H1 (cell line): ENCODE data around the gene DCAF8L2. TPM values are rescaled to one million over a fixed set of nuclear protein-coding genes. Genes with fewer than 3 reads are reported as not detected.
A peak's percentile ranks its signal among the peaks of the same experiment; 100 is the strongest.
"Not testable (repeated sequence)": the region's sequence is repeated elsewhere in the genome, so short reads cannot be mapped to it uniquely, and the experiment has no call there.

Experiments
- CTCF ChIA-PET: fragments of 300-600 bp; sonication (Branson Sonifier 250); formaldehyde crosslinking; loops from one replicate; lab custom pipeline; 2021; ENCODE audit not compliant: partially characterized antibody; lab: Charles Lee
- POLR2A ChIA-PET: fragments of 300-600 bp; sonication (Branson Sonifier 250); formaldehyde crosslinking; loops from one replicate; lab custom pipeline; 2021; ENCODE audit warnings: inconsistent platforms; ENCODE audit not compliant: partially characterized antibody; lab: Charles Lee
- DNase-seq, 2 experiments: peaks; one replicate each; pipeline versions ENCODE4 v3.0.0 to v3.0.0-alpha.2; 2010 to 2022; ENCODE audit warnings: low spot score in 2 of 2, low read depth in 1 of 2, mixed read lengths in 1 of 2
- FAIRE-seq: peaks from 2 replicates; lab custom pipeline; 2011; peaks lifted over from hg19 to GRCh38; lab: Jason Lieb, UNC
- H2AFZ ChIP-seq: 2 replicates; pipeline ENCODE4 v1.8.1; 2012; ENCODE audit warnings: low read length, inconsistent platforms
- H2AK5ac ChIP-seq: 2 replicates; pipeline ENCODE4 v1.6.1; 2013; ENCODE audit warnings: low read depth, low read length
- H2BK120ac ChIP-seq: replicated peaks from 2 replicates; pipeline ENCODE3; 2013; ENCODE audit warnings: low read depth, low read length, inconsistent platforms
- H2BK12ac ChIP-seq: 2 replicates; pipeline ENCODE4 v1.6.1; 2013; ENCODE audit warnings: low read depth, low read length
- H2BK15ac ChIP-seq: 2 replicates; pipeline ENCODE4 v1.6.1; 2013; ENCODE audit warnings: low read length
- H2BK20ac ChIP-seq: 2 replicates; pipeline ENCODE4 v1.6.1; 2013; ENCODE audit warnings: low read length
- H2BK5ac ChIP-seq: 2 replicates; pipeline ENCODE4 v1.6.1; 2013; ENCODE audit warnings: low read depth, low read length
- H3K14ac ChIP-seq: 2 replicates; pipeline ENCODE4 v1.6.1; 2013; ENCODE audit warnings: inconsistent platforms; ENCODE audit not compliant: insufficient read length
- H3K18ac ChIP-seq: 2 replicates; pipeline ENCODE4 v1.6.1; 2013; ENCODE audit warnings: low read length; ENCODE audit errors: extremely low read depth
- H3K23ac ChIP-seq: 2 replicates; pipeline ENCODE4 v1.6.1; 2013; ENCODE audit warnings: inconsistent platforms; ENCODE audit not compliant: insufficient read length
- H3K23me2 ChIP-seq: 2 replicates; pipeline ENCODE4 v1.6.1; 2013; ENCODE audit warnings: low read depth, low read length
- H3K27ac ChIP-seq: 2 replicates; pipeline ENCODE4 v1.6.1; 2011; ENCODE audit warnings: low read depth, low read length, inconsistent platforms
- H3K27me3 ChIP-seq, 4 experiments: replicated peaks in 1 of 4; 1 replicate in 1 of 4; 2 replicates in 3 of 4; pipeline versions ENCODE4 v1.6.1 to v1.8.1; 2011 to 2013; ENCODE audit warnings: low read length in 3 of 4, mild to moderate bottlenecking in 3 of 4, inconsistent platforms in 2 of 4, mixed read lengths in 2 of 4, moderate library complexity in 1 of 4; ENCODE audit not compliant: control insufficient read depth in 3 of 4, insufficient read depth in 3 of 4; ENCODE audit errors: extremely low read depth in 1 of 4
- H3K36me3 ChIP-seq, 4 experiments: 2 replicates each; pipeline versions ENCODE4 v1.6.1 to v1.8.1; 2011 to 2013; ENCODE audit warnings: mild to moderate bottlenecking in 4 of 4, low read length in 3 of 4, moderate library complexity in 2 of 4, control low read depth in 1 of 4, inconsistent platforms in 1 of 4; ENCODE audit not compliant: insufficient read depth in 4 of 4, control insufficient read depth in 2 of 4
- H3K4ac ChIP-seq: replicated peaks from 2 replicates; pipeline ENCODE3; 2013; ENCODE audit warnings: low read length, low read depth, mixed read lengths, inconsistent platforms; ENCODE audit not compliant: insufficient read length
- H3K4me1 ChIP-seq, 4 experiments: replicated peaks in 1 of 4; 1 replicate in 1 of 4; 2 replicates in 3 of 4; pipeline versions ENCODE4 v1.6.1 to v1.8.1; 2011 to 2013; ENCODE audit warnings: low read length in 3 of 4, inconsistent platforms in 2 of 4, mixed read lengths in 1 of 4; ENCODE audit not compliant: insufficient read depth in 4 of 4, control insufficient read depth in 3 of 4
- H3K4me2 ChIP-seq, 2 experiments: 2 replicates each; pipeline versions ENCODE4 v1.6.1 to v1.8.1; 2011 to 2013; ENCODE audit warnings: low read depth in 2 of 2, low read length in 2 of 2, control low read depth in 1 of 2, inconsistent platforms in 1 of 2, mild to moderate bottlenecking in 1 of 2; ENCODE audit not compliant: insufficient read depth in 1 of 2
- H3K4me3 ChIP-seq, 4 experiments: fragments of 200-600, 300-600 bp in 1 of 4; sonication (generic), shearing (Covaris generic), sonication (Bioruptor Twin) in 1 of 4; 2 replicates each; pipeline versions ENCODE4 v1.5.1 to v1.8.1; 2011 to 2016; ENCODE audit warnings: low read length in 4 of 4, low read depth in 3 of 4, control low read depth in 2 of 4, inconsistent platforms in 2 of 4, mild to moderate bottlenecking in 2 of 4, mixed read lengths in 1 of 4, moderate library complexity in 1 of 4; ENCODE audit not compliant: insufficient read depth in 2 of 4; ENCODE audit errors: extremely low read depth in 1 of 4
- H3K56ac ChIP-seq: replicated peaks from 2 replicates; pipeline ENCODE3; 2013; ENCODE audit warnings: low read depth, mild to moderate bottlenecking, mixed read lengths, low read length, inconsistent platforms; ENCODE audit not compliant: insufficient read length
- H3K79me1 ChIP-seq: 2 replicates; pipeline ENCODE4 v1.6.1; 2013; ENCODE audit warnings: low read depth, low read length, control low read depth
- H3K79me2 ChIP-seq, 2 experiments: 2 replicates each; pipeline versions ENCODE4 v1.6.1 to v1.8.1; 2012 to 2013; ENCODE audit warnings: low read length in 2 of 2, mild to moderate bottlenecking in 2 of 2, inconsistent platforms in 1 of 2; ENCODE audit not compliant: insufficient read depth in 2 of 2, control insufficient read depth in 1 of 2
- H3K9ac ChIP-seq, 4 experiments: replicated peaks in 1 of 4; 1 replicate in 1 of 4; 2 replicates in 3 of 4; pipeline versions ENCODE4 v1.6.1 to v1.8.1; 2011 to 2013; ENCODE audit warnings: low read depth in 3 of 4, low read length in 3 of 4, control low read depth in 2 of 4, mild to moderate bottlenecking in 2 of 4, moderate library complexity in 2 of 4, inconsistent platforms in 1 of 4; ENCODE audit errors: extremely low read depth in 1 of 4
- H3K9me3 ChIP-seq, 2 experiments: 2 replicates each; pipeline versions ENCODE4 v1.6.1 to v1.8.1; 2012 to 2013; ENCODE audit warnings: mild to moderate bottlenecking in 2 of 2, moderate library complexity in 2 of 2, control low read depth in 1 of 2, inconsistent platforms in 1 of 2, low read depth in 1 of 2, low read length in 1 of 2, mixed read lengths in 1 of 2; ENCODE audit not compliant: insufficient read depth in 2 of 2
- H4K20me1 ChIP-seq, 2 experiments: replicated peaks in 1 of 2; 2 replicates each; pipeline versions ENCODE3 to v1.8.1; 2011 to 2013; ENCODE audit warnings: inconsistent platforms in 2 of 2, low read length in 2 of 2, mild to moderate bottlenecking in 1 of 2; ENCODE audit not compliant: insufficient read depth in 2 of 2, control insufficient read depth in 1 of 2
- H4K5ac ChIP-seq: 2 replicates; pipeline ENCODE4 v1.6.1; 2013; ENCODE audit warnings: low read length, low read depth, mixed read lengths, inconsistent platforms; ENCODE audit not compliant: insufficient read length
- H4K8ac ChIP-seq: 2 replicates; pipeline ENCODE4 v1.8.0; 2013; ENCODE audit warnings: mild to moderate bottlenecking, moderate library complexity, low read length, inconsistent platforms; ENCODE audit not compliant: insufficient read depth; ENCODE audit errors: extremely low read depth
- H4K91ac ChIP-seq: replicated peaks from 2 replicates; pipeline ENCODE3; 2013; ENCODE audit warnings: low read length, mixed read lengths, inconsistent platforms; ENCODE audit not compliant: insufficient read length
- RAD21 ChIP-seq, 2 experiments: IDR thresholded peaks in 1 of 2; conservative IDR thresholded peaks in 1 of 2; 2 replicates each; pipeline ENCODE4 v1.6.1; 2011; ENCODE audit warnings: low read depth in 2 of 2, low read length in 2 of 2, improper control_type of control experiment in 1 of 2, inconsistent platforms in 1 of 2, mild to moderate bottlenecking in 1 of 2, moderate library complexity in 1 of 2
- whole genome bisulfite sequencing, 2 experiments: shearing (Covaris generic) in 1 of 2; methylation state at CpG; one replicate each; pipeline versions ENCODE4 v1.1.6 to v1.1.7; 2013 to 2015; ENCODE audit warnings: low lambda C conversion rate in 2 of 2, mixed read lengths in 2 of 2, inconsistent platforms in 1 of 2, low coverage in 1 of 2, missing lambda C conversion rate in 1 of 2; ENCODE audit not compliant: insufficient replicate concordance in 2 of 2, insufficient coverage in 1 of 2, insufficient read length in 1 of 2; ENCODE audit errors: extremely low coverage in 1 of 2, missing lambda C conversion rate in 1 of 2; 5-methylcytosine and 5-hydroxymethylcytosine counted together
- polyA plus RNA-seq, 7 experiments: library from polyadenylated mRNA; depleted of rRNA in 3 of 7; stranded (reverse) in 5 of 7; unstranded in 2 of 7; fragments of >200 nt in 5 of 7; fragments of 200-250 nt in 2 of 7; gene quantifications; 1 replicate in 5 of 7; 2 replicates in 1 of 7; 4 replicates in 1 of 7; pipeline versions ENCODE4 v1.2.1 to v1.2.3, GENCODE V29; 2011 to 2013; ENCODE audit warnings: missing spikeins in 2 of 7, mixed read lengths in 2 of 7
- total RNA-seq: library from RNA; stranded (reverse); fragmentation: NEBNext Ultra II Directional; extraction: Animal tissue kit (Norgen Biotek cat#: 25700); gene quantifications from 2 replicates; pipeline ENCODE4 v1.2.1, GENCODE V29; 2021
- TF ChIP-seq, protein P1 (sequence below), 3 experiments: IDR thresholded peaks; 1 replicate in 2 of 3; 2 replicates in 1 of 3; pipeline versions ENCODE4 v1.5.1 to v1.6.1; 2011; ENCODE audit warnings: low read length in 3 of 3, mild to moderate bottlenecking in 3 of 3, inconsistent platforms in 2 of 3, low read depth in 1 of 3, moderate library complexity in 1 of 3; ENCODE audit not compliant: insufficient read depth in 1 of 3; ENCODE audit errors: control extremely low read depth in 1 of 3

Gene DCAF8L2
- total and polyA plus RNA-seq, 2 of the 8 experiments (the other 6 are each of a cell fraction or from before 2014, with no cell fraction given): not detected

DNA sequence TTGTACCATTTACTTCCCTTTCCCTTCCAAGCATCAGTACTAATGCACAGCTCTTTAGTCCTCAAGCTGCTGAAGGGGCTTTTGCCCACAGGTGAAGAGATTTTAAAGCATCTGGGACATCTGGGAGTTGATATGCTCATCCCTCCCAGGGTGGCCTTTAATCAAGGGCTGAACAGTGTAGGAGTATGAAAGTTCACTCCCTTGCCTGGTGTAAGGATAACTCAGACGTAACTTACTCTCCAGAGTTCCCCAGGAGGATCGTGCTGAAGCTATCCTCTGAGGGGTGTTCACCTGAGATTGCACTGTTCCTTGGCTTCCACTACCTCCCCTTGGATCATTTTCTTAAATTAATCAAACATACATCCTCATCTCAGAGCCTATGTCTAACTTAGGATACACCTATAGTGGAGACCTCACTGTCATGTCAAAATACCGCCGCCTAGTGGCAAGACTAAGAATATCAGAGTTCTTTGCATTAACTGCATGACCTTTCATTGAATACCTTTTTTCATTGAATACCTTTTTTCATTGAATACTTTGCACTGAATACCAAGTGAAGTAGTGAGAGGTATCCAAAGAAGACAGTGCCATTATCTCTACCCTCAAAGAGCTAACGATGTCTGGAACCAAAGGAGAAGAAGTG, 93.5 kb downstream of the DCAF8L2 start:
- 2% methylated on average over 3 of the region's 5 CpGs; no CpG with 5 or more reads in 1 of the 2 experiments for WGBS, 2 experiments
- H3K9ac ChIP-seq, H3K23ac ChIP-seq, H3K4me3 ChIP-seq, H3K23me2 ChIP-seq, H3K79me1 ChIP-seq, H4K5ac ChIP-seq, H2AFZ ChIP-seq, H3K18ac ChIP-seq, H3K14ac ChIP-seq, H2AK5ac ChIP-seq, H4K8ac ChIP-seq, H3K4me2 ChIP-seq, H2BK15ac ChIP-seq, H3K27ac ChIP-seq, H3K4ac ChIP-seq, H3K36me3 ChIP-seq, H3K79me2 ChIP-seq, H2BK12ac ChIP-seq, H3K9me3 ChIP-seq, H3K27me3 ChIP-seq, H3K4me1 ChIP-seq, H2BK120ac ChIP-seq, POLR2A ChIA-PET, H2BK5ac ChIP-seq, H4K91ac ChIP-seq, H4K20me1 ChIP-seq, H3K56ac ChIP-seq, H2BK20ac ChIP-seq: not testable (repeated sequence)
- CTCF ChIA-PET: interaction anchor here (0.7 to 2.1 kb wide), 13 partner anchors 10 to 1551 kb away, joined by 3 to 5 read pairs (median 3); no protein-coding TSS in a partner anchor
- peak; percentile 71 for FAIRE-seq
- peak in 1 of 2 experiments; percentile 44 for DNase-seq
- TF ChIP-seq, protein P1, sequence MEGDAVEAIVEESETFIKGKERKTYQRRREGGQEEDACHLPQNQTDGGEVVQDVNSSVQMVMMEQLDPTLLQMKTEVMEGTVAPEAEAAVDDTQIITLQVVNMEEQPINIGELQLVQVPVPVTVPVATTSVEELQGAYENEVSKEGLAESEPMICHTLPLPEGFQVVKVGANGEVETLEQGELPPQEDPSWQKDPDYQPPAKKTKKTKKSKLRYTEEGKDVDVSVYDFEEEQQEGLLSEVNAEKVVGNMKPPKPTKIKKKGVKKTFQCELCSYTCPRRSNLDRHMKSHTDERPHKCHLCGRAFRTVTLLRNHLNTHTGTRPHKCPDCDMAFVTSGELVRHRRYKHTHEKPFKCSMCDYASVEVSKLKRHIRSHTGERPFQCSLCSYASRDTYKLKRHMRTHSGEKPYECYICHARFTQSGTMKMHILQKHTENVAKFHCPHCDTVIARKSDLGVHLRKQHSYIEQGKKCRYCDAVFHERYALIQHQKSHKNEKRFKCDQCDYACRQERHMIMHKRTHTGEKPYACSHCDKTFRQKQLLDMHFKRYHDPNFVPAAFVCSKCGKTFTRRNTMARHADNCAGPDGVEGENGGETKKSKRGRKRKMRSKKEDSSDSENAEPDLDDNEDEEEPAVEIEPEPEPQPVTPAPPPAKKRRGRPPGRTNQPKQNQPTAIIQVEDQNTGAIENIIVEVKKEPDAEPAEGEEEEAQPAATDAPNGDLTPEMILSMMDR (IDR thresholded peaks at IDR 0.05; ENCODE audit: control extremely low read depth in 1 of 3, insufficient read depth in 1 of 3, low read depth in 1 of 3, low read length in 3 of 3): peak in 2 of 3 experiments; percentile 31 to 52; a peak in 3 of 4 replicates
- TF ChIP-seq RAD21 (IDR thresholded peaks at IDR 0.05 in 1 of 2, conservative IDR thresholded peaks at IDR 0.05 in 1 of 2; ENCODE audit: low read depth in 2 of 2, low read length in 2 of 2): peak; percentile 46 to 54
